Measurements from ENCODE around the gene SCP2. TPM values are rescaled to one million over a fixed set of nuclear protein-coding genes. Genes with fewer than 3 reads are reported as not detected.

The SCP2 gene
- total and polyA plus RNA-seq, 2 of the 4 experiments (the other 2 are of a cell fraction), result 70.4 to 83.1 TPM

DNA sequence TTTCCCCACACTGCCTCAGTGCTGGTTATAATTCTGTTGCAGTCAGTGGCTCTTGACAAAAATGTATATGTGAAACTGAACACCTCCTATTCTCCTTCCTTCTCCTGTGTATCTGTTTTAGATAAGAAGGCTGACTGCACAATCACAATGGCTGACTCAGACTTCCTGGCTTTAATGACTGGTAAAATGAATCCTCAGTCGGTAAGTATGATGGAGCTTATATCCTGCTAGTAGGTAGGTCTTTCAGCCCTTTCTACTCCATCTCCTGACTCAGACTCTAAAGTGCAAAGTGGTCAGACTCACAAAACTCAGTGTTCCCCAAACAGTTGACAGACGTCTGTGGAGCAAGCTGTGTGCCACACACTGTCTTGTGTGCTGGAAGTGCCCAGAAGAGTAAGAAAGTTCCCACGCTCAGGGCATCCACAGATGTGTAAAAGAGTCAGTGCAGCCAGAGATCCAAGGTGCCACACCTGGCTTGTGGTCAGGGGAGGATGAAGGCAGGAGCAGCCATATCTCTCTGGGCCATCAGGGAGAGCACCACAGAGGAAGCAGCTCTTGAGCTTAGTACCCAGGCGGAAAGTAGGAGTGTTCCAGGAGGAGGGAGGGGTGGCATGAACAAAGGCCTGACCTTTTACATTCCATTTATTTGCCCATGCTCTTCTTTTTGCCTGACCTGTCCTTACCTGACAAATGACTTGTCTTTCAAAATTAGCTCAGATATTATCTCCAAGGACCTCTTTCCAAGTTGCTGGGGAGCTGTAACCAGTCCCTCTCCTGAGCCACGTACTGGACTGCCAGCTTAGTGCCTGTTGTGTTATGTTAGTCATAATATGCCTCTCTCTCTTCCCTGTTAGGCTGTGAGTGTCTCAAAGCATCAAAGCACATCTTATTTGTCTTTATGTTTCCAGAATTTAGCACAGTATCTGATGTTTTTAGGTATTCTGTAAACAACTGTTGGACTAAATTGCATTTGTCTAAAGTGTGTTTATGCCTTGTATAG lies 121.0 kb downstream of the SCP2 start:
- POLR2A ChIA-PET (ENCODE audit: unreplicated experiment), result no interaction called here

More for the DNA sequence above, 121.0 kb downstream of the SCP2 start:
- Histone ChIP-seq H3K4me1 (ENCODE audit: control insufficient read depth, insufficient read depth, low read length) (peaks cover 17% of the 10 kb centered on the region), H3K36me3 (ENCODE audit: control insufficient read depth, insufficient read depth, low read length) (peaks cover 8% of the 10 kb centered on the region), H2BK20ac (ENCODE audit: low read depth, low read length) (peak overlapping the region; percentile 92), H3K27ac (ENCODE audit: insufficient read depth, low read length) (peak overlapping the region; percentile 39), H2AK9ac (replicated peaks; ENCODE audit: low read depth, low read length, poor library complexity) (peak overlapping the region; percentile 86), H3K14ac (replicated peaks; ENCODE audit: low read depth, low read length) (peak overlapping the region; percentile 94), H3K4ac (ENCODE audit: low read depth, low read length) (peak overlapping the region; percentile 82), H2BK5ac (ENCODE audit: low read depth, low read length, poor library complexity, severe bottlenecking) (peak overlapping the region; percentile 61), H3K4me2 (ENCODE audit: low read depth, low read length) (peak overlapping the region; percentile 18; the same call in 1 of the 2 replicates), H3K9ac (ENCODE audit: low read depth, low read length) (no peak overlapping the region), H4K91ac (ENCODE audit: insufficient read depth, low read depth, low read length) (peak overlapping the region; percentile 86), H3K27me3 (ENCODE audit: control insufficient read depth, insufficient read depth, low read length) (no peaks in the 10 kb centered on the region), H3K18ac (ENCODE audit: low read depth, low read length) (peak overlapping the region; percentile 44), H2AFZ (replicated peaks; ENCODE audit: low read length, poor library complexity) (peak overlapping the region; percentile 19), H4K5ac (ENCODE audit: low read depth, low read length) (peak overlapping the region; percentile 35; the same call in 1 of the 2 replicates), H3K9me1 (ENCODE audit: insufficient read depth, low read length) (peaks cover 15% of the 10 kb centered on the region), H4K8ac (ENCODE audit: low read depth in 2 of 2, low read length in 2 of 2) (peak overlapping the region; percentile 38 to 88; a peak in 3 of 4 replicates), H2BK15ac (ENCODE audit: low read depth, low read length) (peak overlapping the region; percentile 93), H2BK120ac (ENCODE audit: low read depth, low read length) (peak overlapping the region; percentile 87), H4K20me1 (ENCODE audit: insufficient read depth, low read length) (no peaks in the 10 kb centered on the region), H2AK5ac (ENCODE audit: low read depth, low read length) (peak overlapping the region; percentile 86), H3K79me1 (ENCODE audit: low read depth in 1 of 2, low read length in 2 of 2) (peaks cover 2 to 40% of the 10 kb centered on the region in 2 experiments; a peak in 3 of 4 replicates), H3K9me3 (ENCODE audit: control insufficient read depth, insufficient read depth, low read length) (no peaks in the 10 kb centered on the region), H3K4me3 (ENCODE audit: insufficient read depth, low read depth, low read length) (no peak overlapping the region), H3K23ac (ENCODE audit: low read depth, low read length) (peak overlapping the region; percentile 86), H3K56ac (ENCODE audit: extremely low read depth, insufficient read depth, low read length) (no peak overlapping the region; the same call in 1 of the 2 replicates)
- TF ChIP-seq FOS (IDR thresholded peaks at IDR 0.05; ENCODE audit: low read depth, low read length) (peak; percentile 30; the same call in 1 of the 2 replicates), MAFK (IDR thresholded peaks at IDR 0.05; ENCODE audit: low read depth, low read length) (peak; percentile 77), CEBPB (IDR thresholded peaks at IDR 0.05; ENCODE audit: low read depth, low read length) (peak; percentile 60; the same call in 1 of the 2 replicates), BHLHE40 (IDR thresholded peaks at IDR 0.05; ENCODE audit: low read depth, low read length) (no peak)
- in situ Hi-C loops (cut with MboI; ENCODE audit: low sequenced_read_pairs), result no loop called here
- CTCF ChIA-PET, result no interaction called here
- ATAC-seq (ENCODE audit: low read depth), result peak; percentile 45
- intact Hi-C loops (cut with micrococcal nuclease), result no loop called here
- no TSS peak for BruUV-seq (replicated peaks)
- dilution Hi-C loops (cut with HindIII; ENCODE audit: low sequenced_read_pairs, unreplicated experiment), result no loop called here
- WGBS, 2 experiments (ENCODE audit: extremely low coverage in 2 of 2, insufficient read length in 1 of 2), result 100% methylated on average over 1 of the region's 5 CpGs; no CpG with 5 or more reads in 1 of the 2 experiments
- peak; percentile 94 for DNase-seq
